HepG2 (cell line): ENCODE data around the gene SOX13. TPM values are rescaled to one million over a fixed set of nuclear protein-coding genes. Genes with fewer than 3 reads are reported as not detected.

Source experiments
- ARHGAP35 ChIP-seq: sonication (generic); formaldehyde crosslinking; IDR thresholded peaks from 2 replicates; pipeline ENCODE4 v1.9.0; 2022; ENCODE audit warnings: mild to moderate bottlenecking, inconsistent platforms, moderate library complexity, missing genetic modification reagents, borderline replicate concordance
- FOXC1 ChIP-seq: sonication (generic); formaldehyde crosslinking; IDR thresholded peaks from 2 replicates; pipeline ENCODE4 v1.8.0; 2022; ENCODE audit warnings: mild to moderate bottlenecking, missing genetic modification reagents, borderline replicate concordance
- KDM2A ChIP-seq: sonication (generic); formaldehyde crosslinking; IDR thresholded peaks from 2 replicates; pipeline ENCODE4 v1.4.0; 2020; ENCODE audit warnings: low read depth, missing genetic modification reagents, borderline replicate concordance
- MAX ChIP-seq: IDR thresholded peaks from 2 replicates; pipeline ENCODE4 v1.6.1; 2012; ENCODE audit warnings: inconsistent platforms
- POGK ChIP-seq: sonication (generic); formaldehyde crosslinking; conservative IDR thresholded peaks from 2 replicates; pipeline ENCODE4 v1.8.0; 2022; ENCODE audit warnings: mild to moderate bottlenecking, moderate library complexity, missing genetic modification reagents
- RARA ChIP-seq: IDR thresholded peaks from 2 replicates; pipeline ENCODE4 v1.6.1; 2016; ENCODE audit warnings: missing genetic modification reagents, missing compliant biosample characterization
- RFX3 ChIP-seq: IDR thresholded peaks from 2 replicates; pipeline ENCODE4 v1.6.1; 2016; ENCODE audit warnings: missing biosample characterization, missing genetic modification reagents
- SMC3 ChIP-seq: IDR thresholded peaks from 2 replicates; pipeline ENCODE4 v1.6.1; 2011; ENCODE audit warnings: low read length, improper control_type of control experiment
- SP1 ChIP-seq, 2 experiments: fragments of 450-650 bp in 1 of 2; sonication (generic) in 1 of 2; formaldehyde crosslinking in 1 of 2; IDR thresholded peaks; 2 replicates each; pipeline versions ENCODE4 v1.4.0 to v1.6.1; 2016 to 2020; ENCODE audit warnings: missing genetic modification reagents in 1 of 2
- THAP11 ChIP-seq: IDR thresholded peaks from 2 replicates; pipeline ENCODE4 v1.6.1; 2016; ENCODE audit warnings: missing biosample characterization, missing genetic modification reagents
- TOPORS ChIP-seq: sonication (generic); formaldehyde crosslinking; IDR thresholded peaks from 2 replicates; pipeline ENCODE4 v1.8.0; 2023; ENCODE audit warnings: mild to moderate bottlenecking, missing genetic modification reagents
- ZGPAT ChIP-seq: IDR thresholded peaks from 2 replicates; pipeline ENCODE4 v1.6.1; 2016; ENCODE audit warnings: mild to moderate bottlenecking
- ZNF556 ChIP-seq: sonication (generic); formaldehyde crosslinking; IDR thresholded peaks from 2 replicates; pipeline ENCODE4 v1.4.0; 2020; ENCODE audit warnings: mild to moderate bottlenecking, missing genetic modification reagents, borderline replicate concordance
- ZNF574 ChIP-seq: sonication (generic); formaldehyde crosslinking; IDR thresholded peaks from 2 replicates; pipeline ENCODE4 v1.4.0; 2020; ENCODE audit warnings: missing genetic modification reagents
- ZNF766 ChIP-seq: sonication (generic); formaldehyde crosslinking; IDR thresholded peaks from 2 replicates; pipeline ENCODE4 v1.5.0; 2020; ENCODE audit warnings: missing genetic modification reagents, borderline replicate concordance
- ZNF768 ChIP-seq: sonication (generic); formaldehyde crosslinking; IDR thresholded peaks from 2 replicates; pipeline ENCODE4 v1.4.0; 2020; ENCODE audit warnings: missing genetic modification reagents
- polyA plus RNA-seq, 8 experiments: library from polyadenylated mRNA; depleted of rRNA in 3 of 8; stranded (reverse) in 7 of 8; unstranded in 1 of 8; fragments of >200 nt; fragmentation: Illumina TruSeq in 4 of 8; extraction: Trizol in 4 of 8; gene quantifications; 2 replicates each; pipeline versions ENCODE4 v1.2.1 to v1.2.3, GENCODE V29; 2011 to 2016; ENCODE audit warnings: low read depth in 4 of 8, missing spikeins in 1 of 8, mixed read lengths in 1 of 8; ENCODE audit not compliant: insufficient read depth in 1 of 8
- total RNA-seq, 5 experiments: library from RNA; depleted of rRNA; stranded (reverse); fragments of >200 nt; fragmentation: Illumina TruSeq; extraction: Trizol; gene quantifications; 2 replicates each; pipeline ENCODE4 v1.2.3, GENCODE V29; 2016; ENCODE audit warnings: low read depth in 1 of 5
- TF ChIP-seq, protein P1 (sequence below): sonication (generic); formaldehyde crosslinking; IDR thresholded peaks from 2 replicates; pipeline ENCODE4 v1.4.0; 2020; ENCODE audit warnings: missing genetic modification reagents

The SOX13 gene
- total and polyA plus RNA-seq, 2 of the 13 experiments (the other 11 are each of a cell fraction or from before 2014, with no cell fraction given) = 13.3 to 15.8 TPM

- TF ChIP-seq SP1 (IDR thresholded peaks at IDR 0.05) = no peak
- TF ChIP-seq SP1 (CRISPR knock-in tag; IDR thresholded peaks at IDR 0.05) = peak; percentile 33; the same call in 1 of the 2 replicates
- 0 out of 2 replicates have a peak, but pooled peaks have one; percentile 44 for TF ChIP-seq TOPORS (CRISPR knock-in tag)
- peak; percentile 27; the same call in 1 of the 2 replicates for TF ChIP-seq MAX
- peak; percentile 88 for TF ChIP-seq ZNF574 (CRISPR knock-in tag)
- TF ChIP-seq ZNF766 (CRISPR knock-in tag) = no peak
- peak; percentile 59; the same call in 1 of the 2 replicates for TF ChIP-seq ZNF556 (CRISPR knock-in tag)
- no peak for TF ChIP-seq POGK (CRISPR knock-in tag)
- peak; percentile 34; the same call in 1 of the 2 replicates for TF ChIP-seq SMC3
- TF ChIP-seq THAP11 (CRISPR knock-in tag) = 0 out of 2 replicates have a peak, but pooled peaks have one; percentile 17
- TF ChIP-seq RARA (CRISPR knock-in tag) = no peak
- TF ChIP-seq ARHGAP35 (CRISPR knock-in tag) = peak; percentile 66; the same call in 1 of the 2 replicates
- no peak for TF ChIP-seq RFX3 (CRISPR knock-in tag)
- TF ChIP-seq, protein P1, sequence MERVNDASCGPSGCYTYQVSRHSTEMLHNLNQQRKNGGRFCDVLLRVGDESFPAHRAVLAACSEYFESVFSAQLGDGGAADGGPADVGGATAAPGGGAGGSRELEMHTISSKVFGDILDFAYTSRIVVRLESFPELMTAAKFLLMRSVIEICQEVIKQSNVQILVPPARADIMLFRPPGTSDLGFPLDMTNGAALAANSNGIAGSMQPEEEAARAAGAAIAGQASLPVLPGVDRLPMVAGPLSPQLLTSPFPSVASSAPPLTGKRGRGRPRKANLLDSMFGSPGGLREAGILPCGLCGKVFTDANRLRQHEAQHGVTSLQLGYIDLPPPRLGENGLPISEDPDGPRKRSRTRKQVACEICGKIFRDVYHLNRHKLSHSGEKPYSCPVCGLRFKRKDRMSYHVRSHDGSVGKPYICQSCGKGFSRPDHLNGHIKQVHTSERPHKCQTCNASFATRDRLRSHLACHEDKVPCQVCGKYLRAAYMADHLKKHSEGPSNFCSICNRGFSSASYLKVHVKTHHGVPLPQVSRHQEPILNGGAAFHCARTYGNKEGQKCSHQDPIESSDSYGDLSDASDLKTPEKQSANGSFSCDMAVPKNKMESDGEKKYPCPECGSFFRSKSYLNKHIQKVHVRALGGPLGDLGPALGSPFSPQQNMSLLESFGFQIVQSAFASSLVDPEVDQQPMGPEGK (CRISPR knock-in tag) = peak; percentile 67
- peak; percentile 27; the same call in 1 of the 2 replicates for TF ChIP-seq ZNF768 (CRISPR knock-in tag)
- TF ChIP-seq KDM2A = peak; percentile 66
- no peak for TF ChIP-seq FOXC1 (CRISPR knock-in tag)
- TF ChIP-seq ZGPAT = peak; percentile 63; the same call in 1 of the 2 replicates
Observed at GRCh38 chr1:204128964-204129896, 56.3 kb downstream of the SOX13 start (continued).
